ENCODE results near the gene ZMIZ2.
"Not testable (repeated sequence)": the region's sequence is repeated elsewhere in the genome, so short reads cannot be mapped to it uniquely, and the experiment has no call there.

The ZMIZ2 gene

GRCh38 chr7:44767912-44768627 is 19.4 kb downstream of the ZMIZ2 start:
- in situ Hi-C loops (cut with MboI; ENCODE audit: low pct_unique_long_range_greater_than_20kb, low sequenced_read_pairs) = no loop called here
- no peak for DNase-seq

- no peak for DNase-seq
- in situ Hi-C loops (cut with MboI; ENCODE audit: low pct_unique_long_range_greater_than_20kb, low sequenced_read_pairs) = no loop called here
Measured at GRCh38 chr7:44768628-44769371, 20.2 kb downstream of the ZMIZ2 start.

- in situ Hi-C loops (cut with MboI; ENCODE audit: low pct_unique_long_range_greater_than_20kb, low sequenced_read_pairs) = no loop called here
- DNase-seq = no peak
Measured at GRCh38 chr7:44769376-44769775, 20.7 kb downstream of the ZMIZ2 start.

- in situ Hi-C loops (cut with MboI; ENCODE audit: low pct_unique_long_range_greater_than_20kb, low sequenced_read_pairs) = no loop called here
- no peak for DNase-seq
Measured at GRCh38 chr7:44769776-44770294, 21.2 kb downstream of the ZMIZ2 start.

- in situ Hi-C loops (cut with MboI; ENCODE audit: low pct_unique_long_range_greater_than_20kb, low sequenced_read_pairs) = no loop called here
- DNase-seq = no peak
Measured at GRCh38 chr7:44771358-44771757, 22.7 kb downstream of the ZMIZ2 start.

- in situ Hi-C loops (cut with MboI; ENCODE audit: low pct_unique_long_range_greater_than_20kb, low sequenced_read_pairs) = no loop called here
- DNase-seq = no peak
Measured at GRCh38 chr7:44772440-44772839, 23.8 kb downstream of the ZMIZ2 start.

GRCh38 chr7:44772867-44773266 is 24.2 kb downstream of the ZMIZ2 start:
- DNase-seq = no peak
- in situ Hi-C loops (cut with MboI; ENCODE audit: low pct_unique_long_range_greater_than_20kb, low sequenced_read_pairs) = no loop called here

- DNase-seq; in situ Hi-C loops (cut with MboI; ENCODE audit: low pct_unique_long_range_greater_than_20kb, low sequenced_read_pairs): not testable (repeated sequence)
Measured at GRCh38 chr7:44774486-44774885, 25.8 kb downstream of the ZMIZ2 start.

GRCh38 chr7:44775383-44776107 is 26.9 kb downstream of the ZMIZ2 start:
- DNase-seq = no peak
- in situ Hi-C loops (cut with MboI; ENCODE audit: low pct_unique_long_range_greater_than_20kb, low sequenced_read_pairs) = no loop called here

- in situ Hi-C loops (cut with MboI; ENCODE audit: low pct_unique_long_range_greater_than_20kb, low sequenced_read_pairs) = no loop called here
Measured at GRCh38 chr7:44776211-44776610, 27.6 kb downstream of the ZMIZ2 start.

GRCh38 chr7:44782460-44782859 is 33.8 kb downstream of the ZMIZ2 start:
- no peak for DNase-seq
- in situ Hi-C loops (cut with MboI; ENCODE audit: low pct_unique_long_range_greater_than_20kb, low sequenced_read_pairs) = no loop called here

More at GRCh38 chr7:44776211-44776610, 27.6 kb downstream of the ZMIZ2 start:
- DNase-seq = no peak

GRCh38 chr7:44783407-44783806 is 34.8 kb downstream of the ZMIZ2 start:
- in situ Hi-C loops (cut with MboI; ENCODE audit: low pct_unique_long_range_greater_than_20kb, low sequenced_read_pairs) = no loop called here
- no peak for DNase-seq

- DNase-seq = no peak
- in situ Hi-C loops (cut with MboI; ENCODE audit: low pct_unique_long_range_greater_than_20kb, low sequenced_read_pairs) = no loop called here
Measured at GRCh38 chr7:44784364-44784763, 35.7 kb downstream of the ZMIZ2 start.

- in situ Hi-C loops (cut with MboI; ENCODE audit: low pct_unique_long_range_greater_than_20kb, low sequenced_read_pairs) = not testable (repeated sequence)
Measured at GRCh38 chr7:44785218-44785617, 36.6 kb downstream of the ZMIZ2 start.

GRCh38 chr7:44787041-44787440 is 38.4 kb downstream of the ZMIZ2 start:
- DNase-seq = no peak
- in situ Hi-C loops (cut with MboI; ENCODE audit: low pct_unique_long_range_greater_than_20kb, low sequenced_read_pairs) = no loop called here

More at GRCh38 chr7:44785218-44785617, 36.6 kb downstream of the ZMIZ2 start:
- not testable (repeated sequence) for DNase-seq

GRCh38 chr7:44787762-44788161 is 39.1 kb downstream of the ZMIZ2 start:
- no peak for DNase-seq

GRCh38 chr7:44789990-44790389 is 41.3 kb downstream of the ZMIZ2 start:
- in situ Hi-C loops (cut with MboI; ENCODE audit: low pct_unique_long_range_greater_than_20kb, low sequenced_read_pairs) = no loop called here
- DNase-seq = no peak

More at GRCh38 chr7:44787762-44788161, 39.1 kb downstream of the ZMIZ2 start:
- in situ Hi-C loops (cut with MboI; ENCODE audit: low pct_unique_long_range_greater_than_20kb, low sequenced_read_pairs) = no loop called here

GRCh38 chr7:44791278-44792219 is 42.9 kb downstream of the ZMIZ2 start:
- no peak for DNase-seq
- in situ Hi-C loops (cut with MboI; ENCODE audit: low pct_unique_long_range_greater_than_20kb, low sequenced_read_pairs) = no loop called here

GRCh38 chr7:44793919-44794318 is 45.3 kb downstream of the ZMIZ2 start:
- no peak for DNase-seq
- in situ Hi-C loops (cut with MboI; ENCODE audit: low pct_unique_long_range_greater_than_20kb, low sequenced_read_pairs) = no loop called here

All from KBM-7 (cell line).